Small intestine (tissue), 7 donors: ENCODE measurements around the gene EML1. TPM values are rescaled to one million over a fixed set of nuclear protein-coding genes. Genes with fewer than 3 reads are reported as not detected.

Experiments used
- DNase-seq, 2 donors: peaks; one replicate each; pipeline versions ENCODE4 v3.0.0 to v3.0.0-alpha.2; 2013
- FAIRE-seq: peaks from 2 replicates; lab custom pipeline; 2012; peaks lifted over from hg19 to GRCh38; lab: Jason Lieb, UNC
- H3K27ac ChIP-seq, 3 donors: one replicate each; pipeline ENCODE4 v1.5.1; 2013; ENCODE audit warnings: low read length in 2 of 3, mild to moderate bottlenecking in 2 of 3, control low read depth in 1 of 3, inconsistent platforms in 1 of 3, low read depth in 1 of 3, moderate library complexity in 1 of 3
- H3K27me3 ChIP-seq, 3 donors: one replicate each; pipeline ENCODE4 v1.6.1; 2013; ENCODE audit warnings: low read length in 3 of 3, inconsistent platforms in 1 of 3; ENCODE audit not compliant: control insufficient read depth in 3 of 3, insufficient read depth in 3 of 3
- H3K36me3 ChIP-seq, 3 donors: one replicate each; pipeline ENCODE4 v1.6.1; 2013; ENCODE audit warnings: low read length in 3 of 3, inconsistent platforms in 1 of 3, low read depth in 1 of 3, mild to moderate bottlenecking in 1 of 3, moderate library complexity in 1 of 3; ENCODE audit not compliant: control insufficient read depth in 3 of 3, insufficient read depth in 2 of 3
- H3K4me1 ChIP-seq, 3 donors: one replicate each; pipeline ENCODE4 v1.6.1; 2013; ENCODE audit warnings: low read length in 2 of 3, inconsistent platforms in 1 of 3, low read depth in 1 of 3, mild to moderate bottlenecking in 1 of 3, moderate library complexity in 1 of 3; ENCODE audit not compliant: control insufficient read depth in 3 of 3, insufficient read depth in 2 of 3
- H3K4me3 ChIP-seq, 3 donors: one replicate each; pipeline ENCODE4 v1.5.1; 2013; ENCODE audit warnings: low read length in 3 of 3, control low read depth in 1 of 3, inconsistent platforms in 1 of 3, low read depth in 1 of 3, mild to moderate bottlenecking in 1 of 3, moderate library complexity in 1 of 3
- H3K9me3 ChIP-seq, 2 donors: one replicate each; pipeline ENCODE4 v1.6.1; 2013; ENCODE audit warnings: low read depth in 1 of 2, low read length in 1 of 2; ENCODE audit not compliant: control insufficient read depth in 2 of 2, insufficient read depth in 1 of 2
- WGBS, 3 donors: extraction: QIAGEN DNeasy Blood & Tissue Kit; methylation state at CpG; one replicate each; pipeline ENCODE4 v1.1.7; 2013; 5-methylcytosine and 5-hydroxymethylcytosine counted together
- polyA plus RNA-seq, 4 donors: library from polyadenylated mRNA; stranded (reverse) in 3 of 4; unstranded in 1 of 4; fragments of 200-250 nt in 3 of 4; fragments of 120-200 nt in 1 of 4; gene quantifications; one replicate each; pipeline versions ENCODE4 v1.2.1 to v1.2.3, GENCODE V29; 2013
- donor health status: healthy with polysubstance abuse.
- donor health status: control.
- donor health status: control.
- donor health status: Bipolar disorder and iron deficiency.
- donor health status: healthy.

The EML1 gene
- polyA plus RNA-seq, 4 donors = 0.22 to 20.7 (median 5.8) TPM

GRCh38 chr14:99781091-99781490, 12.1 kb upstream of the EML1 start:
- Histone ChIP-seq H3K4me3 (no peak overlapping the region), H3K9me3 (peaks cover 0 to 10% of the 10 kb centered on the region in 2 donors), H3K27me3 (no peaks in the 10 kb centered on the region), H3K4me1 (peaks cover 0 to 5% (median 2%) of the 10 kb centered on the region in 3 donors), H3K27ac (no peak overlapping the region), H3K36me3 (no peaks in the 10 kb centered on the region)
- WGBS, 3 donors = 67 to 75% (median 68%) methylated on average over 6 of the region's 6 CpGs
- no peak for FAIRE-seq
- DNase-seq = no peak

- Histone ChIP-seq H3K27me3 (no peaks in the 10 kb centered on the region), H3K4me1 (peaks cover 0 to 9% (median 2%) of the 10 kb centered on the region in 3 donors), H3K36me3 (no peaks in the 10 kb centered on the region), H3K27ac (no peak overlapping the region), H3K4me3 (no peak overlapping the region), H3K9me3 (peaks cover 0 to 10% of the 10 kb centered on the region in 2 donors)
- 77 to 83% (median 78%) methylated on average over 14 of the region's 14 CpGs for WGBS, 3 donors
- DNase-seq = no peak
- no peak for FAIRE-seq
These were observed 11.2 kb upstream of the EML1 start for GRCh38 chr14:99781853-99782610.

GRCh38 chr14:99784508-99784907, 8.7 kb upstream of the EML1 start:
- Histone ChIP-seq H3K27ac (peak overlapping the region in 1 of 3 donors; percentile 31), H3K4me3 (no peak overlapping the region), H3K4me1 (peaks cover 0 to 14% (median 2%) of the 10 kb centered on the region in 3 donors), H3K9me3 (peaks cover 0 to 8% of the 10 kb centered on the region in 2 donors), H3K36me3 (no peaks in the 10 kb centered on the region), H3K27me3 (no peaks in the 10 kb centered on the region)
- FAIRE-seq = no peak
- DNase-seq = peak; percentile 59 to 89
- WGBS, 3 donors = 23 to 53% (median 36%) methylated on average over 4 of the region's 4 CpGs

- WGBS, 3 donors = 84 to 91% (median 85%) methylated on average over 9 of the region's 9 CpGs
- H3K4me3 ChIP-seq = no peak overlapping the region
- peaks cover 0 to 16% (median 2%) of the 10 kb centered on the region in 3 donors for H3K4me1 ChIP-seq
- no peaks in the 10 kb centered on the region for H3K9me3 ChIP-seq
- no peak for FAIRE-seq
- no peak overlapping the region for H3K27ac ChIP-seq
- no peak for DNase-seq
- H3K36me3 ChIP-seq = no peaks in the 10 kb centered on the region
- H3K27me3 ChIP-seq = no peaks in the 10 kb centered on the region
These were observed 7.8 kb upstream of the EML1 start for GRCh38 chr14:99785426-99785825.

GRCh38 chr14:99786511-99786989, 6.7 kb upstream of the EML1 start:
- WGBS, 3 donors = 35 to 62% (median 47%) methylated on average over 8 of the region's 8 CpGs
- peak in 1 of 2 donors; percentile 30 for DNase-seq
- H3K27me3 ChIP-seq = no peaks in the 10 kb centered on the region
- H3K4me1 ChIP-seq = peaks cover 0 to 23% (median 2%) of the 10 kb centered on the region in 3 donors
- H3K27ac ChIP-seq = no peak overlapping the region
- FAIRE-seq = no peak
- no peaks in the 10 kb centered on the region for H3K36me3 ChIP-seq
- no peak overlapping the region for H3K4me3 ChIP-seq
- no peaks in the 10 kb centered on the region for H3K9me3 ChIP-seq

- Histone ChIP-seq H3K27ac (no peak overlapping the region), H3K9me3 (no peaks in the 10 kb centered on the region), H3K4me1 (peaks cover 0 to 27% (median 2%) of the 10 kb centered on the region in 3 donors), H3K4me3 (no peak overlapping the region), H3K36me3 (no peaks in the 10 kb centered on the region), H3K27me3 (peaks cover 0 to 5% (median 0%) of the 10 kb centered on the region in 3 donors)
- 94 to 96% (median 95%) methylated on average over 6 of the region's 6 CpGs for WGBS, 3 donors
- FAIRE-seq (no peak), DNase-seq (no peak)
These were observed 4.5 kb upstream of the EML1 start for GRCh38 chr14:99788713-99789112.

- 12 to 21% (median 17%) methylated on average over 2 of the region's 2 CpGs for WGBS, 3 donors
These were observed 3.6 kb upstream of the EML1 start for GRCh38 chr14:99789581-99789980.

GRCh38 chr14:99790201-99790977, 2.8 kb upstream of the EML1 start:
- Histone ChIP-seq H3K27me3 (peaks cover 0 to 5% (median 0%) of the 10 kb centered on the region in 3 donors), H3K36me3 (no peaks in the 10 kb centered on the region), H3K9me3 (no peaks in the 10 kb centered on the region), H3K4me3 (no peak overlapping the region), H3K4me1 (peaks cover 0 to 33% (median 0%) of the 10 kb centered on the region in 3 donors), H3K27ac (no peak overlapping the region)
- 57 to 69% (median 63%) methylated on average over 7 of the region's 7 CpGs for WGBS, 3 donors
- DNase-seq (no peak), FAIRE-seq (no peak)

More at GRCh38 chr14:99789581-99789980, 3.6 kb upstream of the EML1 start:
- peaks cover 0 to 32% (median 1%) of the 10 kb centered on the region in 3 donors for H3K4me1 ChIP-seq
- H3K36me3 ChIP-seq = no peaks in the 10 kb centered on the region
- DNase-seq (no peak), FAIRE-seq (no peak)
- H3K4me3 ChIP-seq = no peak overlapping the region
- no peak overlapping the region for H3K27ac ChIP-seq
- H3K9me3 ChIP-seq = no peaks in the 10 kb centered on the region
- H3K27me3 ChIP-seq = peaks cover 0 to 5% (median 0%) of the 10 kb centered on the region in 3 donors
